D721Med (cell line): ENCODE results near the gene ZNF12.
"Not testable (repeated sequence)": the region's sequence is repeated elsewhere in the genome, so short reads cannot be mapped to it uniquely, and the experiment has no call there.

ENCODE experiments used
- DNase-seq: peaks from one replicate; pipeline ENCODE4 v3.0.0; 2011; ENCODE audit warnings: low spot score; ENCODE audit not compliant: insufficient read length
- FAIRE-seq: peaks from 2 replicates; lab custom pipeline; 2011; peaks lifted over from hg19 to GRCh38; lab: Jason Lieb, UNC
- TF ChIP-seq, protein P1 (sequence below): IDR thresholded peaks from 2 replicates; pipeline ENCODE4 v1.5.1; 2012; ENCODE audit warnings: mild to moderate bottlenecking, control low read depth; ENCODE audit not compliant: insufficient read depth; ENCODE audit errors: missing control alignments

ZNF12 gene

DNA sequence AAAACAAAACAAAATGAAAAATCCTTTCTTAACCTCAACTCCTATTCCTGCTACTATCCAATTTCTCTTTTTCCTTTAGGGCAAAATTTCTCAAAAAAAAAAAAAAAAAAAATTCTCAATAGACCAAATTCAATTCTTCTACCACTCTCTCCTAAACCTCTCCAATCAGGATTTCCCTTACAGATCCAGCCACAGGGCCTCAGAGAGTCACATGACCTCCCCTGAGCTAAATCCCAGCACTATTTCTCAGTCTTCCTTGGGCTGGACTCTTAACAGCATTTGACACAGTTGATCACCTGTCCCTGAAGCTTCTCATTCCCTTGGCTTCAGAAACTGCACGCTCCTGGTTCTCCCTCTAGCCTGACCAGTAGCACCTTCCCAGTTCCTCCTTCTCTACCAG lies 4.9 kb downstream of the ZNF12 start:
- no peak for FAIRE-seq
- no peak for DNase-seq
- TF ChIP-seq, protein P1, sequence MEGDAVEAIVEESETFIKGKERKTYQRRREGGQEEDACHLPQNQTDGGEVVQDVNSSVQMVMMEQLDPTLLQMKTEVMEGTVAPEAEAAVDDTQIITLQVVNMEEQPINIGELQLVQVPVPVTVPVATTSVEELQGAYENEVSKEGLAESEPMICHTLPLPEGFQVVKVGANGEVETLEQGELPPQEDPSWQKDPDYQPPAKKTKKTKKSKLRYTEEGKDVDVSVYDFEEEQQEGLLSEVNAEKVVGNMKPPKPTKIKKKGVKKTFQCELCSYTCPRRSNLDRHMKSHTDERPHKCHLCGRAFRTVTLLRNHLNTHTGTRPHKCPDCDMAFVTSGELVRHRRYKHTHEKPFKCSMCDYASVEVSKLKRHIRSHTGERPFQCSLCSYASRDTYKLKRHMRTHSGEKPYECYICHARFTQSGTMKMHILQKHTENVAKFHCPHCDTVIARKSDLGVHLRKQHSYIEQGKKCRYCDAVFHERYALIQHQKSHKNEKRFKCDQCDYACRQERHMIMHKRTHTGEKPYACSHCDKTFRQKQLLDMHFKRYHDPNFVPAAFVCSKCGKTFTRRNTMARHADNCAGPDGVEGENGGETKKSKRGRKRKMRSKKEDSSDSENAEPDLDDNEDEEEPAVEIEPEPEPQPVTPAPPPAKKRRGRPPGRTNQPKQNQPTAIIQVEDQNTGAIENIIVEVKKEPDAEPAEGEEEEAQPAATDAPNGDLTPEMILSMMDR: no peak

DNA sequence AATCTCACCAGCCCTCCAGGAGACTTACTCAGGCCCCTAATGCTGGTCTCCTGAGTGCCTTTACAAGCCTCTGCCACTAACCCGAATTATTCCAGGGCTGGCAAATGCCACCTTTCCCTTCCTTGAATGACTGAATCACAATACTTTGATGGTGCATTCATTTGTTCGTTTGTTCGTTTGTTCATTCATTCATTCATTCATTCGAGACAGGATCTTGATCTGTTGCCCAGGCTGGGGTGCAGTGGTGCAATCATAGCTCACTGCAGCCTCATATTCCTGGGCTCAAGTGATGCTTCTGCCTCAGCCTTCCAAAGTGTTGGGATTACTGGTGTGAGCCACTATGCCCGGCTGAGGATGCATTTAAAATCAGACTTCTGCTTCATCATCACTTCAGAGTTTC lies 6.0 kb downstream of the ZNF12 start:
- no peak for FAIRE-seq
- TF ChIP-seq, protein P1: no peak
- DNase-seq: no peak

DNA sequence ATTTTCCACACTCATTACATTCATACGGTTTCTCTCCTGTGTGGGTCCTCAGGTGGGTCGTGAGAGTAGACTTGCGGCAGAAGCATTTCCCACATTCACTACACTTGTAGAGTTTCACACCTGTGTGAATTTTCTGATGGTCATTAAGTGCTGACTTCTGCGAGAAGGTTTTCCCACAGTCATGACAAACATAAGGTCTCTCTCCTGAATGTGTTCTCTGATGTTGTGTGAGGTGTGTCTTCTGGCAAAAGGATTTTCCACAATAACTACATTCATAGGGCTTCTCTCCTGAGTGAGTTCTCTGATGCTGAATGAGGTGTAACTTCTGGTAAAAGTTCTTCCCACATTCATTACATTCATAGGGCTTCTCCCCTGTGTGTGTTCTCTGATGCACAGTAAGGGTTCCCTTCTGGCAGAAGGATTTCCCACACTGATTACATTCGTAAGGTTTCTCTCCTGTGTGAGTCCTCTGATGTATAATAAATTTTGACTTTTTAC lies 15.1 kb downstream of the ZNF12 start:
- DNase-seq (no peak), FAIRE-seq (no peak)
- TF ChIP-seq, protein P1: no peak

DNA sequence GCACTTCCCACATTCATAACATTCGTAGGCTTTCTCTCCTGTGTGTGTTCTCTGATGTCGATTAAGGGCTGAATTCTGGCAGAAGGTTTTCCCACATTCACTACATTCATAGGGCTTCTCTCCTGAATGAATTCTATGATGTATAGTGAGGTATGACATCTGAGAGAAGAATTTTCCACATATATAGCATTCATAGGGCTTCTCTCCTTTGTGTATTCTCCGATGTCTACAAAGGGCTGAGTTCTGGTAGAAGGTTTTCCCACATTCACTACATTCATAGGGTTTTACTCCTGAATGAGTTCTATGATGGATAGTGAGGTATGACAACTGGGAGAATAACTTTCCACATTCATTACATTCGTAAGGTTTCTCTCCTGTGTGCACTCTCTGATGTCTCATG lies 15.6 kb downstream of the ZNF12 start:
- TF ChIP-seq, protein P1: no peak
- no peak for FAIRE-seq

DNA sequence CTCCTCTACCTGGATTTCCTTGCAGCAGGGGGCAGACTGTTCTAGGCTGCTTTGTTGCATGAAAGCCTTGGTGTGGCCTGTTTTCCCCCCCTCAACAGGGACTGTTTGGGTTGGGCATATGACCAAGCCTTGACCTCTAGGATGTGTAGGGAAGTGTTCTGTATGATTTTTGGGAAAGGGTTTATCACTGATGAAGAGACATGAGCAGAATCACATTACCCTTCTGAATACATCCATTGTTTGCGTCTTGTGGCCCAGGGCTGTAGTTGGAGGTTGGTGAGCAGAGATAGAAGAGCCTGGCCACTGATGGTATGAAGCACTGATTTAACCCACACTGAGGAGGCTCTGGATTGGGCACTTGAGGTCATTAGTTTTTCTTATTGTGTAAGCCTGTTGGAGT lies 26.6 kb downstream of the ZNF12 start:
- TF ChIP-seq, protein P1: no peak
- FAIRE-seq (no peak), DNase-seq (no peak)

More for the DNA sequence above, 15.6 kb downstream of the ZNF12 start:
- no peak for DNase-seq

DNA sequence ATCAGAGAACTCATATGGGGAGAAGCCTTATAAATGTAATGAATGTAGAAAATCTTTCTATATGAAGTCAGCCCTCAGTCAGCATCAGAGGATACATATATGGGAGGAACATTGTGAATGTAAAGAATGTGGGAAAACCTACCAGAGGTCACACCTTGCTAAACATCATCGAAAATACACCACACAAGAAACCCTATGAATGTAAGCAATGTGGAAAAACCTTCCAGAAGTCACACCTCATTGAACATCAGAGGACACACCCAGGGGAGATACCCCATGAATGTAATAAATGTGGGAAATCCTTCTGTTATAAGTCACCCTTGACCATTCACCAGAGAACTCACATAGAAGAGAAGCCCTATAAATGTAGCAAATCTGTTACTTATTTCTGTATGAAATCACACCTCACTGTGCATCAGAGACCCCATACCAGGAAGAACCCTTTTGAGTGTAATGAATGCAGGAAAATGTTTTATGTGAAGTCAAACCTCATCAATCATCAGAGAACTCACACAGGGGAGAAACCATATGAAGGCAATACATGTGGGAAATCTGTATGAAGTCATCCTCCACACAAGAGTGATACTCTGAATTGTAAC lies 30.8 kb downstream of the ZNF12 start:
- FAIRE-seq (no peak), DNase-seq (no peak)
- TF ChIP-seq, protein P1: no peak

DNA sequence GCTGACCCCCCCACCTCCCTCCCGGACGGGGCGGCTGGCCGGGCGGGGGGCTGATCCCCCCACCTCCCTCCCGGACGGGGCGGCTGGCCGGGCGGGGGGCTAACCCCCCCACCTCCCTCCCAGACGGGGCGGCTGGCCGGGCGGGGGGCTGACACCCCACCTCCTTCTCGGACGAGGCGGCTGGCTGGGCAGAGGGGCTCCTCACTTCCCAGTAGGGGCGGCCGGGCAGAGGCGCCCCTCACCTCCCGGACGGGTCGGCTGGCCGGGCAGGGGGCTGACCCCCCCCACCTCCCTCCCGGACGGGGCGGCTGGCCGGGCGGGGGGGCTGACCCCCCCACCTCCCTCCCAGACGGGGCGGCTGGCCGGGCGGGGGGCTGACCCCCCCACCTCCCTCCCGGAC lies 35.9 kb downstream of the ZNF12 start:
- not testable (repeated sequence) for DNase-seq, FAIRE-seq
